Mucosa of gallbladder (tissue), 1 donor: ENCODE measurements around the gene KLF17. TPM values are rescaled to one million over a fixed set of nuclear protein-coding genes. Genes with fewer than 3 reads are reported as not detected.

ENCODE experiments used
- DNase-seq: peaks from one replicate; pipeline ENCODE4 v3.0.0-alpha.2; 2020; ENCODE audit warnings: low spot score
- total RNA-seq: library from RNA; stranded (reverse); gene quantifications from one replicate; pipeline ENCODE4 v1.2.1, GENCODE V29; 2021
- donor health status: DM: no; HTN: no; CAD: no.

Gene KLF17
- not detected for total RNA-seq

DNA sequence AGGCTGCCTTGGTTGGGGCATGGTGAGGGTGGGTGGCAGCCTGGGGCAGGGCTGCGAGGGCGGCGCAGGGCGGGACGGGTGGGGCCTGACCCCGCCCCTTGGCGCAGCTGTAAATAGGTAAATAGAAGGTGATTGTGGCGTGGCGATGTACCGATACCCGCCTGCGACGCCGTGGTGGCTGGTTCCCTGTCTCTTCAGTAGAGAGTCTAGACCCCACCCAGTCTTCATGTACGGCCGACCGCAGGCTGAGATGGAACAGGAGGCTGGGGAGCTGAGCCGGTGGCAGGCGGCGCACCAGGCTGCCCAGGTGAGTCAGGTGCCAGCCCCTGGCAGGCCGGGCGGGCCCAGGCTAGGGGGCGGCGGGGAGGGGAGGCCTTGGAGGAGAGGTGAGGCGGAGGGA, at the start of gene KLF17:
TSS of gene KLF17 (plus strand) at position 140 of the 400 bp plus-strand sequence. CDS start at position 227, 87 bp downstream.
- no peak for DNase-seq

DNA sequence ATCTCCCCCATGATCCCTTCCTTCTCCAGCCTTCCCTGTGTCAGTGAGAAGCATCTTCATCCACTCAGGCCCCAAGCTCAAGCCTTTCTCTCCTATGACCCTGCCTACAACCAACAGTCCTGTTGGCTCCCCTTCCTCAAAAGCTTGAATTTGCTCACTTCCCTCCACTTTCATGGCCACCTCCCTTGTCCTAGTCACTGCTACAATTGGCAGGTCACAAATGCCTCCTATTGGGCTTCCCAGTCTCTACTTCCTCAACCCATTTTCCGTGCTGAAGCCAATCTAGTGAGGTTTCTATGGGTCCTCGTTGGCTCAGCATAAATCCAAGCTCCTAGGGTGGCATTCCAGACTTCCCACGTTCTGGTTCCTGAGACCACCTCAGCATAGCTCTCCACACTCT, 47.2 kb upstream of the KLF17 start:
- DNase-seq, result no peak

GRCh38 chr1:44072204-44072603, 46.4 kb upstream of the KLF17 start:
- no peak for DNase-seq

DNA sequence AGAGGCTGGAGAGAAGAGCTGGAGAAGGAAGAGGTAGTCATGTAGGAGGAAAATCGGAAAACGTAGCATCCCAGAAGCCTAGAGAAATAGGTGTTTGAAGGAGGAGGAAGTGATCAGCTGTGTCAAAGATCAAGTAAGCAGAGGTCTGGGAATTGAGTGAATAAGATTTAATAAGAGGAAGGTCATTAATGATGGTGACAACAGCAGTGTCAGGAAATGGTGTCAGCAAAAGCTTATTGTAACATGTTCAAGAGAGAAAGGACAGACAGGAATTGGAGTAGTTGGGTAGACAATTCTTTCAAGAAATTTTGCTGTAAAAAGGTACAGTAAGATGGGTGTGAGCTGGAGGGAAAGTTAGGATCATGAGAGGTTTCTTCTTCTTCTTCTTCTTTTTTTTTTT, 45.8 kb upstream of the KLF17 start:
- no peak for DNase-seq

GRCh38 chr1:44073528-44073927, 45.1 kb upstream of the KLF17 start:
- DNase-seq, result no peak

- no peak for DNase-seq
Measured at GRCh38 chr1:44074415-44074814, 44.2 kb upstream of the KLF17 start.

DNA sequence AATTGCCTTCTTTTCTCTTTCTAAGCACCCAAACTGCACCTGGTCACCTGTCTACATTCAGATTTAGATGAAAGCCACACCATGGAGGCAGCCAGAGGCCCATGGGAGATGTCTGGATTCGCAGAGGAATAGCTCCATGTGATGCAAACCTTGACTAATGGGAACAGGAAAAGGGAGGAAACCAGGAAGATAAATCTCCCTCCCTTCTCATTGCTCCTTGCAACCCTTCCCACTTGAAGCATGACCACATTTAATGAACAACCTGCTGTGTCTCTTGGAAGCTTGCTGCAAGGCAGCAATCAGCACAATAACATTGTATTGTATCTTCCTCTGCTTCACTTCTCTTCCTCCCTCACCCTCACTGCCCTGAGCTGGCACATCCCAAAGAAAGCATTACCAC, 42.6 kb upstream of the KLF17 start:
- no peak for DNase-seq

GRCh38 chr1:44077421-44077820, 41.2 kb upstream of the KLF17 start:
- no peak for DNase-seq

GRCh38 chr1:44078104-44078503, 40.5 kb upstream of the KLF17 start:
- no peak for DNase-seq

GRCh38 chr1:44079566-44079965, 39.1 kb upstream of the KLF17 start:
- no peak for DNase-seq

DNA sequence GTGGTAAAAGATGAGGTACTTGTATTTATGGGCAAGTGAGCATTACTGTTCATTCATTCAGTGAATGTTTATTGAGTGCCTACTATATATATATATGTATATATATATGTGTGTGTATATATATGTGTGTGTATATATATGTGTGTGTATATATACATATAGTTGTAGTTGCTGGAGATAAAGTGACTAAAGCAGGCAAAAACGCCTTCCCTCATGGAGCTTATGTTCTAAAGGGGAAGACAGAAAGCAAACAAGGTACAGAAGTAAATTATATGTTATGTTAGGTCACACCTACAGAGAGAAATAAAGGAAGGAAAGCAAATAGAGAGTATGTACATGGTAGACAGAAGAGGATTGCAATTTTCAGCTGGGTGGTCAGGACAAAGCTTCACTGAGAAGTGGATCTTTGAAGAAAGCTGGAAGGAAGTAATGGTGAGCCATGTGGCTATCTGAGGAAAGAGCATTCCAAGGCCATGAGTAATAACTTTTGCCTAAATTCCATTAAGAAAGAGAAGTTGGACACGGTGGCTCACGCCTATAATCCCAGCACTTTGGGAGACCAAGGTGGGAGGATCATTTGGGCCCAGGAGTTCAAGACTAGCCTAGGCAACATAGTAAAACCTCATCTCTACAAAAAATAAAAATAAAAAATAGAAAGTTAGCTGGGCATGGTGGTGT, 33.5 kb upstream of the KLF17 start:
- no peak for DNase-seq

GRCh38 chr1:44086692-44087474, 31.7 kb upstream of the KLF17 start:
- no peak for DNase-seq

GRCh38 chr1:44089371-44090048, 29.1 kb upstream of the KLF17 start:
- no peak for DNase-seq

- DNase-seq, result no peak
Measured at GRCh38 chr1:44090429-44091252, 28.0 kb upstream of the KLF17 start.

GRCh38 chr1:44094047-44094446, 24.6 kb upstream of the KLF17 start:
- DNase-seq, result no peak

DNA sequence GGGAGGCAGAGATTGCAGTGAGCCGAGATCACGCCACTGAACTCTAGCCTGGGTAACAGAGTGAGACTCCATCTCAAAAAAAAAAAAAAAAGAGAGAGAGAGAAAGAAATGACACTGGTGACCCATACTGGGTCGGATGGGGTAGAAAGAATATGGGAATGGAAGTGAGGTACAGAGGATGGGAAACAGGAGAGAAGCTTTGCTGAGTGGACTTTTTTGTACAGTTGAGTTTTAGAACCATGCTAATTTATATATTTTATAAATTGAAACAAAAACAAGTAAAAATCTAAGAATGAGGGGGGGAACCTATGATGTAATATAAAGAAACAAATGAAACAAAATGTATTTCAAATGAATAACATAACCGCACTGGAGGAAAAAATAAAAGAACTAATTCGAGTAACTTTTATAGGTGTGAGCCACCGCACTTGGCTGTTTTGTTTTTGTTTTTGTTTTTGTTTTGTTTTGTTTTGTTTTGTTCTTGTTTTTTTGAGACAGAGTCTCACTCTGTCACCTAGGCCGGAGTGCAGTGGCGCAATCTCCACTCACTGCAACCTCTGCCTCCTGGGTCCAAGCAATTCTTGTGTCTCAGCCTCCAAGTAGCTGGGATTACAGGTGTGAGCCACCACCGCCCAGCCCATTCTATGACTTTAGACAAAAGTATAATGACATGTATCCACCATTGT, 18.3 kb upstream of the KLF17 start:
- no peak for DNase-seq

DNA sequence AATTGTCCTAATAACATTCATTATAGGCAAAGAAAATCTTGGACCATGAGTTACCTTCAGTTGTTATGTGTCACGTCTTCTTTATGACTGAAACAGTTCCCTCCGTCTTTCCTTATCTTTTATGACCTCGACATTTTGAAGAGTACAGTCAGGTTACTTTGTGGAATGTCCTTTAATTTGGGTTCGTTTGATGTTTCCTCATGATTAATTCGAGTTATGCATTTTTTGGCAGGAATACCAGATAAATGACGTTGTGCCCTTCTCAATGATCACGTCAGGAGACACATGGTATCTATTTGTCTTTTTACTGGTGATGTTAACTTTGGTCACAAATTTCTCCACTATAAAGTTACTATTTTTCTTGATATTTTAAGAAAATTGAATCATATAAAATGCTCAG, 17.3 kb upstream of the KLF17 start:
- DNase-seq, result no peak

GRCh38 chr1:44103270-44104131, 15.1 kb upstream of the KLF17 start:
- peak; percentile 18 for DNase-seq

GRCh38 chr1:44105810-44106209, 12.8 kb upstream of the KLF17 start:
- DNase-seq, result no peak

DNA sequence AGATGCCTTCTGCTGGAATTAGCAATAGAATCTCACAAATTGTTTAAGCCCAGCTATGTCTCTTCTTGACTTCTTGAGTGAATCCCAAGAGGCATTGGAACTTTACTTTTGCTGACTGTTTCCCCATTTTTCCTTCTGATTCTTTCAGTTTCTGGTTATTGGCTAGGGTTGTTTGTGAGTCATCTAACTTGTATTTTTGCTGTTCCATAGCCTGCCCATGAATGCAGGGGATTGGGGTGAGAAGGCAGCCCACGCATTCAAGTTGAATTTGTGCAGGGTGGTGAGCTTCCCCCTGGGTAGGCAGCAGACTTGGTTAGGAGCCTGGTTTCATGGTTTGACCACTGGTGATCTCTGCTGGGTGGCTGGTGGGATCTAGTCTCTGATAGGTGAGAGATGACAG, 10.4 kb upstream of the KLF17 start:
- no peak for DNase-seq
